Type B pancreatic cell (in vitro differentiated cells): ENCODE measurements around the gene MGMT. TPM values are rescaled to one million over a fixed set of nuclear protein-coding genes. Genes with fewer than 3 reads are reported as not detected.
A peak's percentile ranks its signal among the peaks of the same experiment; 100 is the strongest.

Experiments
- DNase-seq: peaks from one replicate; pipeline ENCODE4 v3.0.0; 2021; ENCODE audit warnings: mixed read lengths; ENCODE audit not compliant: unreplicated experiment; ENCODE audit errors: extremely low spot score
- H3K27ac Mint-ChIP-seq: 2 replicates; pipeline ENCODE4 v1.8.0; 2021; ENCODE audit warnings: mild to moderate bottlenecking, mixed read lengths
- H3K27me3 Mint-ChIP-seq: 2 replicates; pipeline ENCODE4 v1.8.0; 2021; ENCODE audit warnings: mixed read lengths
- H3K36me3 Mint-ChIP-seq: 2 replicates; pipeline ENCODE4 v1.8.0; 2021; ENCODE audit warnings: mixed read lengths
- H3K4me1 Mint-ChIP-seq: one replicate; pipeline ENCODE4 v1.8.0; 2021; ENCODE audit warnings: mixed read lengths; ENCODE audit not compliant: unreplicated experiment
- H3K4me3 Mint-ChIP-seq: 2 replicates; pipeline ENCODE4 v1.8.0; 2021; ENCODE audit warnings: mild to moderate bottlenecking, mixed read lengths
- H3K9me3 Mint-ChIP-seq: 2 replicates; pipeline ENCODE4 v1.8.0; 2021; ENCODE audit warnings: mixed read lengths
- CTCF ChIP-seq: fragments of 200-600 bp; sonication (generic); conservative IDR thresholded peaks from 2 replicates; pipeline ENCODE4 v1.5.0; 2021; ENCODE audit warnings: antibody characterized with exemption, mild to moderate bottlenecking
- total RNA-seq: library from RNA; stranded (reverse); gene quantifications from 2 replicates; pipeline ENCODE4 v1.2.1, GENCODE V29; 2021; ENCODE audit warnings: low replicate concordance

Gene MGMT
- total RNA-seq, 1 donor from 2014 or later: 18.8 TPM

- no peak for DNase-seq
- no peaks in the 10 kb centered on the region for H3K4me1 Mint-ChIP-seq
- no peak overlapping the region for H3K4me3 Mint-ChIP-seq
- no peak for TF ChIP-seq CTCF
- no peaks in the 10 kb centered on the region for H3K36me3 Mint-ChIP-seq
- peaks cover 18% of the 10 kb centered on the region for H3K27me3 Mint-ChIP-seq
- peaks cover 5% of the 10 kb centered on the region for H3K9me3 Mint-ChIP-seq
- no peak overlapping the region for H3K27ac Mint-ChIP-seq
Measured at GRCh38 chr10:129455625-129456024, 11.4 kb upstream of the MGMT start.

- no peak for TF ChIP-seq CTCF
- no peaks in the 10 kb centered on the region for H3K36me3 Mint-ChIP-seq
- peaks cover 6% of the 10 kb centered on the region for H3K4me1 Mint-ChIP-seq
- no peak overlapping the region for H3K4me3 Mint-ChIP-seq
- H3K27me3 Mint-ChIP-seq: peaks cover 14% of the 10 kb centered on the region
- no peak for DNase-seq
- H3K9me3 Mint-ChIP-seq: no peaks in the 10 kb centered on the region
- no peak overlapping the region for H3K27ac Mint-ChIP-seq
Measured at GRCh38 chr10:129459762-129460539, 7.1 kb upstream of the MGMT start.

DNA sequence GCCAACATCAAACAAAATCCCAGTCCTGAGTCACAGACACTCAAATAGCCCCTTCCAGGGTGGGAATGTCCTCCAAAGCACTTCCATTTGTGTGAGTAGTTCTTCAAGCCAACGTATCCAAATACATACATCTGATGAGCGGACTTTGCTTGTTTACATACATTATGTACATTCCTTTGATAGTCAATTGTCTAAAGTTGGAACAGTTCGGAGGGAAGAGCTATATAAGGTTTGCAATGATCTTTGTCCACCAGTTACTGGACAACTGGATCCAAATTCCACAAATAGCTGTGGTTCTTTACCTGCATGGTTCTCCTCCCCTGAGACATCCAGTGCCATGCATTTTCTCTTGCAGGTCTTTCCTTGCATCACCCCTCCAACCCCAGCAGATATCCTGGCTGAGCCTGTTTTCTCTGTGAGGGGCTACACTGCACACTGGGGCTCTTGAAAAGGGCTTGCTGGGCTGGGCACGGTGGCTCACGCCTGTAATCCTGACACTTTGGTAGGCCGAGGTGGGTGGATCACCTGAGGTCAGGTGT is 4.7 kb upstream of the MGMT start:
- TF ChIP-seq CTCF: no peak
- no peak for DNase-seq
- H3K4me3 Mint-ChIP-seq: no peak overlapping the region
- no peaks in the 10 kb centered on the region for H3K36me3 Mint-ChIP-seq
- peaks cover 3% of the 10 kb centered on the region for H3K27me3 Mint-ChIP-seq
- no peak overlapping the region for H3K27ac Mint-ChIP-seq
- no peaks in the 10 kb centered on the region for H3K9me3 Mint-ChIP-seq
- H3K4me1 Mint-ChIP-seq: peaks cover 6% of the 10 kb centered on the region

DNA sequence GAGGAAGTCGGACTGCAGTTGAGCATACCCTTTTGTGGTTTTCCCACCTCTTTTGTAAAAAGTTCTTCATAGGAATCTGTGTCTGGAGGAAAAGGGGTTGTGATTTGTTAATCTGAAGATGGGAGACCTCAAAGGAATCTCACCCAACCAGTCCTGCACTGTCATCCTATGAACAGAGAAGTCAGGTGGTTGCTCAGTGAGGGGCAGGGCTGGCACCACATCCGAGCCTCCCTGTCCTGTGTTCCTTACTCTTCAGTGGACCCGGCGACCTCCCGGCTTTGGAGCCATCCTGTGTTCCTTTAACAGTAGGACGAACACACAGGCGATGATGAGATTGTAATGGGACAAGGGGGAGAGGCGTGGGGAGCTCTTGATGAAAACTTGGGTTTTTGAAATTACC is 2.8 kb upstream of the MGMT start:
- H3K9me3 Mint-ChIP-seq: no peaks in the 10 kb centered on the region
- H3K4me3 Mint-ChIP-seq: peak overlapping the region; percentile 74
- H3K27me3 Mint-ChIP-seq: peaks cover 3% of the 10 kb centered on the region
- no peak for TF ChIP-seq CTCF
- H3K36me3 Mint-ChIP-seq: no peaks in the 10 kb centered on the region
- H3K27ac Mint-ChIP-seq: peak overlapping the region; percentile 86
- peaks cover 6% of the 10 kb centered on the region for H3K4me1 Mint-ChIP-seq
- no peak for DNase-seq

DNA sequence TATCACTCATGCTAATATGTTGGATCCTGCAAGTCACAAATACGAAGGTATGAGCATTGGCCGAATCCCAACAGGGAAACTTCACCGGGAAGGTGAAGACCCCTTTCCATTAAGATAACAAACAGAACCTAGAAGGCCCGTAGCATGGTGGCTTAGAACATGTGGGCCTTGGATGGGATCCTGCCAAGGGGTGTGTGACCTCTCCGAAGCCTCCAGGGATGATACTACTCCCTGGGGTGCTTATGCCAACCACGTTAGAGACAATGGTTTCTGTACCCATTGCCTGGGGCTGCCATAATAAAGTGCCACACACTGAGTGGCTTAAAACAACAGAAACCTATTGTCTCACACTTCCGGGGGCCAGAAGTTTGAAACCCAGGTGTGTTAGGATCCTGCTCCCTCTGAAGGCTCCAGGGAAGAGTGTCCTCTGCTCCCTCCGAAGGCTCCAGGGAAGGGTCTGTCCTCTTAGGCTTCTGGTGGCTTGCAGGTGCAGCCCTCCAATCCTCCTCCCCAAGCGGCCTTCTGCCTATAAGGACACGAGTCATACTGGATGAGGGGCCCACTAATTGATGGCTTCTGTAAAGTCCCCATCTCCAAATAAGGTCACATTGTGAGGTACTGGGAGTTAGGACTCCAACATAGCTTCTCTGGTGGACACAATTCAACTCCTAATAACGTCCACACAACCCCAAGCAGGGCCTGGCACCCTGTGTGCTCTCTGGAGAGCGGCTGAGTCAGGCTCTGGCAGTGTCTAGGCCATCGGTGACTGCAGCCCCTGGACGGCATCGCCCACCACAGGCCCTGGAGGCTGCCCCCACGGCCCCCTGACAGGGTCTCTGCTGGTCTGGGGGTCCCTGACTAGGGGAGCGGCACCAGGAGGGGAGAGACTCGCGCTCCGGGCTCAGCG is 992 bp upstream of the MGMT start:
- H3K27ac Mint-ChIP-seq: no peak overlapping the region
- peak overlapping the region; percentile 25 for H3K4me3 Mint-ChIP-seq
- TF ChIP-seq CTCF: no peak
- DNase-seq: no peak
- peaks cover 9% of the 10 kb centered on the region for H3K4me1 Mint-ChIP-seq
- H3K36me3 Mint-ChIP-seq: peaks cover 2% of the 10 kb centered on the region
- no peaks in the 10 kb centered on the region for H3K9me3 Mint-ChIP-seq
- H3K27me3 Mint-ChIP-seq: peaks cover 3% of the 10 kb centered on the region
